ENCODE measurements around the gene DDI2.

- TF ChIP-seq EZH2 (IDR thresholded peaks at IDR 0.05; ENCODE audit: low read length) = no peak
- TF ChIP-seq, protein P1, sequence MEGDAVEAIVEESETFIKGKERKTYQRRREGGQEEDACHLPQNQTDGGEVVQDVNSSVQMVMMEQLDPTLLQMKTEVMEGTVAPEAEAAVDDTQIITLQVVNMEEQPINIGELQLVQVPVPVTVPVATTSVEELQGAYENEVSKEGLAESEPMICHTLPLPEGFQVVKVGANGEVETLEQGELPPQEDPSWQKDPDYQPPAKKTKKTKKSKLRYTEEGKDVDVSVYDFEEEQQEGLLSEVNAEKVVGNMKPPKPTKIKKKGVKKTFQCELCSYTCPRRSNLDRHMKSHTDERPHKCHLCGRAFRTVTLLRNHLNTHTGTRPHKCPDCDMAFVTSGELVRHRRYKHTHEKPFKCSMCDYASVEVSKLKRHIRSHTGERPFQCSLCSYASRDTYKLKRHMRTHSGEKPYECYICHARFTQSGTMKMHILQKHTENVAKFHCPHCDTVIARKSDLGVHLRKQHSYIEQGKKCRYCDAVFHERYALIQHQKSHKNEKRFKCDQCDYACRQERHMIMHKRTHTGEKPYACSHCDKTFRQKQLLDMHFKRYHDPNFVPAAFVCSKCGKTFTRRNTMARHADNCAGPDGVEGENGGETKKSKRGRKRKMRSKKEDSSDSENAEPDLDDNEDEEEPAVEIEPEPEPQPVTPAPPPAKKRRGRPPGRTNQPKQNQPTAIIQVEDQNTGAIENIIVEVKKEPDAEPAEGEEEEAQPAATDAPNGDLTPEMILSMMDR (optimal IDR thresholded peaks at IDR 0.05 in 1 of 3, IDR thresholded peaks at IDR 0.05 in 1 of 3, conservative IDR thresholded peaks at IDR 0.05 in 1 of 3; ENCODE audit: extremely low read depth in 1 of 3, insufficient read depth in 2 of 3, low read length in 3 of 3) = no peak
Measured at GRCh38 chr1:15574741-15575140, 42.5 kb upstream of the DDI2 start.

All from keratinocyte (primary cell).